NCI-H1930 (cell line): ENCODE results near the gene DUS2.
A peak's percentile ranks its signal among the peaks of the same experiment; 100 is the strongest.
"Not testable (repeated sequence)": the region's sequence is repeated elsewhere in the genome, so short reads cannot be mapped to it uniquely, and the experiment has no call there.

ENCODE experiments used
- DNase-seq, 2 experiments: peaks; one replicate each; lab custom pipeline; 2025; lab: John Stamatoyannopoulos, UW

Gene DUS2

GRCh38 chr16:68091380-68092261 lies 68.5 kb downstream of the DUS2 start:
- DNase-seq, result peak; percentile 3 to 37

- DNase-seq, result not testable (repeated sequence)
Observed at GRCh38 chr16:68092275-68092674, 69.2 kb downstream of the DUS2 start.

- no peak for DNase-seq
Observed at GRCh38 chr16:68093816-68094613, 70.9 kb downstream of the DUS2 start.

- DNase-seq, result no peak
Observed at GRCh38 chr16:68094614-68094934, 71.5 kb downstream of the DUS2 start.

GRCh38 chr16:68096491-68096890 lies 73.4 kb downstream of the DUS2 start:
- no peak for DNase-seq

GRCh38 chr16:68097088-68097487 lies 74.0 kb downstream of the DUS2 start:
- DNase-seq, result no peak

DNA sequence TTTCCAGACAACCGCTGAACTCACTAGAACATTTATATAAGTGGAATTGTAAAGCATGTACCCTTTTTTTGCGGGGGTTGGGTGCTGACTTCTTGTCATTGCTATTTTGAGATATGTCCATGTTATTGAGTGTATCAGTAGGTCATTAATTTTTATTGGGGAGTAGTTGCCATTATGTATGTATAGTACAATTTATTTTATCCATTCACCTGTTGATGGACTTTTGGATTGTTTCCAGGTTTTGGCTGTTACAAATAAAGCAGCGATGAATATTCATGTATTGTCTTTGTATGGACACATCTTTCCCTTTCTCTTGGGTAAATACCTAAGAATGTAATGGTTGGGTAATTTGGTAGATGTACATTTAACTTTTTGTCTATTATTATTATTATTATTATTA lies 74.8 kb downstream of the DUS2 start:
- DNase-seq, result no peak

DNA sequence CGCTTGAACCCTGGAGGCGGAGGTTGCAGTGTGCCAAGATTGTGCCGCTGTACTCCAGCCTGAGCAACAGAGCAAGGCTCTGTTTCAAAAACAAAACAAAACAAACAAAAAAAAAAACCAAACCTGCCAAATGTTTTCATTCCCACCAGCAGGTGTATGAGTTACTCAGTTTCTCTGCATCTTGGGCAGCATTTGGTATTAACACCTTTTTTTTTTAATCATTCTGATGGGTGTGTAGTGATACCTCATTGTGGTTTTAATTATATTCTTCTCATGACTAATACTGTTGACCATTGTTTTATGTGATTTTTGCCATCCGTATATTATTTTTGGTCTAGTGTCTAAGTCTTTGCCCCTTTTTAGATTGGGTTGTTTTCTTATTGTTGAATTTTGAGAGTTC lies 77.4 kb downstream of the DUS2 start:
- DNase-seq, result no peak

GRCh38 chr16:68105611-68106010 lies 82.5 kb downstream of the DUS2 start:
- no peak for DNase-seq

GRCh38 chr16:68107230-68107928 lies 84.3 kb downstream of the DUS2 start:
- DNase-seq, result not testable (repeated sequence)

DNA sequence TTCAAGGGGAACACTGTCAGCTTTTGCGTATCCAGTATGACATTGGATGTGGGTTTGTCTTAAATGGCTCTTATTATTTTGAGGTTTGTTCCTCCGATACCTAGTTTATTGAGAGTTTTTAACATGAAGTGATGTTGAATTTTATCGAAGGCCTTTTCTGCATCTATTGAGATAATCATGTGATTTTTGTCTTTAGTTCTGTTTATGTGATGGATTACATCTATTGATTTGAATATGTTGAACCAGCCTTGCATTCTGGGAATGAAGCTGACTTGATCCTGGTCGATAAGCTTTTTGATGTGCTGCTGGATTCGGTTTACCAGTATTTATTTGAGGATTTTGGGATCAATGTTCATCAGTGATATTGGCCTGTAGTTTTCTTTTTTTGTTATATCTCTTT lies 86.1 kb downstream of the DUS2 start:
- DNase-seq, result not testable (repeated sequence)

DNA sequence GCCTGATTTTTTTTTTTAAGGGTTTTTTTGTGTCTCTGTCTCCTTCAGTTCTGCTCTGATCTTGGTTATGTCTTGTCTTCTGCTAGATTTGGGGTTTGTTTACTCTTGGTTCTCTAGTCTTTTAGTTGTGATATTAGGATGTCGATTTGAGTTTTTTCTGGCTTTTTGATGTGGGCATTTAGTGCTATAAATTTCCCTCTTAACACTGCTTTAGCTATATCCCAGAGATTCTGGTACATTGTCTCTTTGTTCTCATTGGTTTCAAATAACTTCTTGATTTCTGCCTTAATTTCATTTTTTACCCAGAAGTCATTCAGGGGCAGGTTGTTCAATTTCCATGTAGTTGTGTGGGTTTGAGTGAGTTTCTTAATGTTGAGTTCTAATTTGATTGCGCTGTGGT lies 87.5 kb downstream of the DUS2 start:
- DNase-seq, result not testable (repeated sequence)

GRCh38 chr16:68111379-68111778 lies 88.3 kb downstream of the DUS2 start:
- DNase-seq, result no peak

- no peak for DNase-seq
Observed at GRCh38 chr16:68113059-68113761, 90.1 kb downstream of the DUS2 start.

DNA sequence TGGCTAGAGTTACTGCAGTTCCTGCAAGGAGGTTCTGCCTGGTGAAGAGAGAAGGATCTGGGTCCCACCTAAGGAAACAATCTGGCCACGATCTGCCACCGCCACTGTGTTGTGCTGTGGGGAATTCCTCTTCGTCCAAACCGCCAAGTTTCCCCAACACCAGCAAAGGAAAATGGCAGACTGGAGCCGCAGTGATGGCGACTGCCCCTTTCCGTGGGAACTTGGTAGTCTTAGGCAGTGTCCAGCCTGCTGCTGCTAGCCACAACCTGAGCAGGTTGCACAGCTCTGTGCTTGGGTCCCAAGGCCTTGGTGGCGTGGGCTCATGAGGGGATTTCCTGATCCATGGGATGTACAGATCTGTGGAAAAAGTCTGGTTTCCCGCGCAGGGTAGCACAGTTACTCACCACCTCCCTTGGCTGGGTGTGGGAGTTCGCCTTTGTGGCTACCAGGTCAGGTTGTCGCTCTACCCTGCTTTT lies 90.7 kb downstream of the DUS2 start:
- no peak for DNase-seq

DNA sequence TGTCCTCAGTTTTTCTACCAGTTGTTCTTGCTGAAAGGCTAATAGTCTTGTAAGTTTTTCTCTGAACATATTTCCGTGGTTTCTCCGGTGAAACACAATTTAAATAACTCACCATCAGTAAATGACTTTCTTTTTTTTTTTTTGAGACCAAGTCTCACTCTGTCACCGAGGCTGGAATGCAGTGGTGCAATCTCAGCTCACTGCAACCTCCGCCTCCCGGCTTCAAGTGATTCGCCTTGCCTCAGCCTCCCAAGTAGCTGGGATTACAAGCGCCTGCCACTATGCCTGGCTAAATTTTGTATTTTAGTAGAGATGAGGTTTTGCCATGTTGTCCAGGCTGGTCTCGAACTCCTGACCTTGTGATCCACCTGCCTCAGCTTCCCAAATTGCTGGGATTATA lies 91.9 kb downstream of the DUS2 start:
- DNase-seq, result not testable (repeated sequence)

GRCh38 chr16:68115851-68116250 lies 92.8 kb downstream of the DUS2 start:
- DNase-seq, result no peak

- DNase-seq, result no peak
Observed at GRCh38 chr16:68116256-68116867, 93.3 kb downstream of the DUS2 start.

DNA sequence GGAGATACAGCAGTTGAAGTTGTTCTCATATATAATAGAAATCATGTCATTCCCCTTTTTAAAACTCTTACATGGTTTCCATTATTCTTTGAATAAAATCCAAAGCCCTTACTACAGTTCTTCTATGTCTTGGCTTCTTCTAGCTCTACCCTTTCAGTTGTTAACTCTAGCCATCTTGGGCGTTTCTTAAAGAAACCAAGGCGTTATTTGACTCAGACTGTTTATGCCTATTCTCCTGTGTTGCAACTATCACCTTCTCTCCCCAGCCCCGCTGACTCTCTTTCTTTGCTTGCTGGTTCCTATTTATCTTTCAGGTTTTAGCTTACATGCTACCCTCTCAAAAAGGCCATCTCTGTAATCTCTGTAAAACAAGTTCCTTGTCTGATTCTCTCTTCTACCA lies 94.8 kb downstream of the DUS2 start:
- no peak for DNase-seq

DNA sequence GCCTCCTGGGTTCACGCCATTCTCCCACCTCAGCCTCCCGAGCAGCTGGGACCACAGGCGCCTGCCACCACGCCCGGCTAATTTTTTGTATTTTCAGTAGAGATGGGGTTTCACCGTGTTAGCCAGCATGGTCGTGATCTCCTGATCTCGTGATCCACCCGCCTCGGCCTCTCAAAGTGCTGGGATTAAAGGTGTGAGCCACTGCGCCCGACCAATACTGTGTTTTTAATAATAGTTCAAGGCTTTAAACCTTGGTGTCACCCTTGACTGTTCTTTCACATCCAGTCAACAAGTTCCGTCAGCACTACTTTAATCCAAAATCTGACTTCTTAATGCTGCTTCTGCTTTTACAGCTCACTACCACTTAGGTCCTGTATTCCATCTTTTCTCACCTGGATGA lies 95.9 kb downstream of the DUS2 start:
- DNase-seq, result not testable (repeated sequence)

GRCh38 chr16:68120496-68120895 lies 97.4 kb downstream of the DUS2 start:
- DNase-seq, result not testable (repeated sequence)
